HG02642 (cell line): ENCODE data around the gene SCRN1.

Source experiments
- ATAC-seq: cut with Tn5 transposase; IDR thresholded peaks from one replicate; pipeline ENCODE4 v1.9.1; 2021; ENCODE audit warnings: mild to moderate bottlenecking; ENCODE audit not compliant: unreplicated experiment, poor library complexity

SCRN1 gene

GRCh38 chr7:29989257-29989995, at the start of gene SCRN1:
Gene SCRN1 (minus strand): TSS chr7:29989801. CDS start chr7:29969067, 20,734 bp downstream.
- ATAC-seq: peak; percentile 47

GRCh38 chr7:30038196-30038980, 48.8 kb upstream of the SCRN1 start:
- ATAC-seq: no peak

- ATAC-seq: no peak
These were observed 46.6 kb upstream of the SCRN1 start for GRCh38 chr7:30036220-30036619.

GRCh38 chr7:30034501-30034900, 44.9 kb upstream of the SCRN1 start:
- ATAC-seq: no peak

- no peak for ATAC-seq
These were observed 42.9 kb upstream of the SCRN1 start for GRCh38 chr7:30032310-30033125.

- no peak for ATAC-seq
These were observed 40.1 kb upstream of the SCRN1 start for GRCh38 chr7:30029696-30030095.

- peak; percentile 20 for ATAC-seq
These were observed 39.4 kb upstream of the SCRN1 start for GRCh38 chr7:30028749-30029635.

GRCh38 chr7:30028216-30028748, 38.7 kb upstream of the SCRN1 start, which contains the start of gene PLEKHA8:
Gene PLEKHA8 (plus strand): TSS chr7:30028412. CDS start chr7:30028763, 351 bp downstream.
- peak; percentile 57 for ATAC-seq

- ATAC-seq: peak; percentile 2
These were observed 38.2 kb upstream of the SCRN1 start for GRCh38 chr7:30027740-30028215.

GRCh38 chr7:30027065-30027456, 37.5 kb upstream of the SCRN1 start:
- ATAC-seq: no peak

- peak; percentile 79 for ATAC-seq
These were observed 36.8 kb upstream of the SCRN1 start, which contains the start of gene FKBP14 for GRCh38 chr7:30026229-30027064. Gene FKBP14 (minus strand): TSS chr7:30026702. CDS start chr7:30026508, 194 bp downstream.

GRCh38 chr7:30023524-30023923, 33.9 kb upstream of the SCRN1 start:
- ATAC-seq: no peak

GRCh38 chr7:30022991-30023390, 33.4 kb upstream of the SCRN1 start:
- ATAC-seq: no peak

- ATAC-seq: no peak
These were observed 30.9 kb upstream of the SCRN1 start for GRCh38 chr7:30020535-30020934.

- ATAC-seq: no peak
These were observed 30.4 kb upstream of the SCRN1 start for GRCh38 chr7:30019960-30020359.

GRCh38 chr7:30019387-30019786, 29.8 kb upstream of the SCRN1 start:
- no peak for ATAC-seq

GRCh38 chr7:30018451-30018850, 28.9 kb upstream of the SCRN1 start:
- ATAC-seq: no peak

GRCh38 chr7:30012757-30013156, 23.2 kb upstream of the SCRN1 start:
- ATAC-seq: no peak
